Measurements from ENCODE around the gene SPAG4.

- TF ChIP-seq POLR2A (IDR thresholded peaks at IDR 0.05) (no peak), CTCF (IDR thresholded peaks at IDR 0.05) (no peak), EP300 (IDR thresholded peaks at IDR 0.05) (no peak)
These were observed 5.9 kb downstream of the SPAG4 start for GRCh38 chr20:35621560-35621946.
